Measurements from ENCODE around the gene CST4.
"Not testable (repeated sequence)": the region's sequence is repeated elsewhere in the genome, so short reads cannot be mapped to it uniquely, and the experiment has no call there.

Gene CST4

GRCh38 chr20:23687986-23688385 lies 852 bp downstream of the CST4 start:
- no peak for DNase-seq (ENCODE audit: low read depth in 2 of 2)

- no peak for DNase-seq (ENCODE audit: low read depth in 2 of 2)
These were observed 2.6 kb downstream of the CST4 start for GRCh38 chr20:23686046-23686750.

GRCh38 chr20:23685529-23685896 lies 3.3 kb downstream of the CST4 start:
- DNase-seq (ENCODE audit: low read depth in 2 of 2): not testable (repeated sequence)

- no peak for DNase-seq (ENCODE audit: low read depth in 2 of 2)
These were observed 4.6 kb downstream of the CST4 start for GRCh38 chr20:23684261-23684660.

GRCh38 chr20:23683807-23684206 lies 5.0 kb downstream of the CST4 start:
- no peak for DNase-seq (ENCODE audit: low read depth in 2 of 2)

- no peak for DNase-seq (ENCODE audit: low read depth in 2 of 2)
These were observed 5.6 kb downstream of the CST4 start for GRCh38 chr20:23683281-23683680.

- DNase-seq (ENCODE audit: low read depth in 2 of 2): no peak
These were observed 8.7 kb downstream of the CST4 start for GRCh38 chr20:23680146-23680545.

- DNase-seq (ENCODE audit: low read depth in 2 of 2): no peak
These were observed 9.4 kb downstream of the CST4 start for GRCh38 chr20:23679133-23680092.

- no peak for DNase-seq (ENCODE audit: low read depth in 2 of 2)
These were observed 15.6 kb downstream of the CST4 start for GRCh38 chr20:23673209-23673608.

GRCh38 chr20:23672158-23672557 lies 16.7 kb downstream of the CST4 start:
- DNase-seq (ENCODE audit: low read depth in 2 of 2): no peak

GRCh38 chr20:23671479-23671878 lies 17.4 kb downstream of the CST4 start:
- DNase-seq (ENCODE audit: low read depth in 2 of 2): no peak

GRCh38 chr20:23670361-23670760 lies 18.5 kb downstream of the CST4 start:
- no peak for DNase-seq (ENCODE audit: low read depth in 2 of 2)

GRCh38 chr20:23669866-23670265 lies 19.0 kb downstream of the CST4 start:
- DNase-seq (ENCODE audit: low read depth in 2 of 2): no peak

- no peak for DNase-seq (ENCODE audit: low read depth in 2 of 2)
These were observed 19.5 kb downstream of the CST4 start for GRCh38 chr20:23669327-23669726.

- peak; percentile 14 to 27 for DNase-seq (ENCODE audit: low read depth in 2 of 2)
These were observed 20.3 kb downstream of the CST4 start for GRCh38 chr20:23668477-23668951.

GRCh38 chr20:23667666-23668065 lies 21.2 kb downstream of the CST4 start:
- no peak for DNase-seq (ENCODE audit: low read depth in 2 of 2)

- no peak for DNase-seq (ENCODE audit: low read depth in 2 of 2)
These were observed 22.1 kb downstream of the CST4 start for GRCh38 chr20:23666698-23667097.

- no peak for DNase-seq (ENCODE audit: low read depth in 2 of 2)
These were observed 22.6 kb downstream of the CST4 start for GRCh38 chr20:23666189-23666588.

- no peak for DNase-seq (ENCODE audit: low read depth in 2 of 2)
These were observed 23.9 kb downstream of the CST4 start for GRCh38 chr20:23664954-23665353.

GRCh38 chr20:23664046-23664445 lies 24.8 kb downstream of the CST4 start:
- not testable (repeated sequence) for DNase-seq (ENCODE audit: low read depth in 2 of 2)

- DNase-seq (ENCODE audit: low read depth in 2 of 2): no peak
These were observed 25.7 kb downstream of the CST4 start for GRCh38 chr20:23663180-23663579.

GRCh38 chr20:23662276-23662870 lies 26.5 kb downstream of the CST4 start:
- no peak for DNase-seq (ENCODE audit: low read depth in 2 of 2)

All from stimulated activated CD4-positive, alpha-beta T cell treated with anti-CD3 and anti-CD28 coated beads, Interleukin-4, amount 100 ng/mL, for 48 hours (primary cell).